GM21737 (cell line): ENCODE data around the gene ART5.
"Not testable (repeated sequence)": the region's sequence is repeated elsewhere in the genome, so short reads cannot be mapped to it uniquely, and the experiment has no call there.

Experiments used
- ATAC-seq: cut with Tn5 transposase; IDR thresholded peaks from one replicate; pipeline ENCODE4 v1.9.1; 2021; ENCODE audit warnings: mild to moderate bottlenecking, moderate library complexity; ENCODE audit not compliant: unreplicated experiment

The ART5 gene

DNA sequence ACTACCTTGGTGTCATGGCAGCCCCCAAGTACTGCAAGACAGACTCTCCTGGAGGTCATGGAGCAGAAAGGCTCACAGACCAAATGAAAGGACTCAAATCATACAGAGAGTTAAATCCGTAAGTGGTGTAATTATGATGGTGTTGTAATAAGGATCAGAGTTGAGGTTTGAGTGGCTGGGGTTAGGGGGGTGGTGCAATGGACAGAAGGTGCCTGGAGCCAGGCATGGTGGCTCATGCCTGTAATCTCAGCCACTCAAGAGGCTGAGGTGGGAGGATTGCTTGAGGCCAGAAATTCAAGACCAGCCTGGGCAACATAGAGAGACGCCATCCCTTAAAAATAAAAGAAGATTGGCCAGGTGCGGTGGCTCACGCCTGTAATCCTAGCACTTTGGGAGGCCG is 18.7 kb downstream of the ART5 start:
- ATAC-seq: no peak

DNA sequence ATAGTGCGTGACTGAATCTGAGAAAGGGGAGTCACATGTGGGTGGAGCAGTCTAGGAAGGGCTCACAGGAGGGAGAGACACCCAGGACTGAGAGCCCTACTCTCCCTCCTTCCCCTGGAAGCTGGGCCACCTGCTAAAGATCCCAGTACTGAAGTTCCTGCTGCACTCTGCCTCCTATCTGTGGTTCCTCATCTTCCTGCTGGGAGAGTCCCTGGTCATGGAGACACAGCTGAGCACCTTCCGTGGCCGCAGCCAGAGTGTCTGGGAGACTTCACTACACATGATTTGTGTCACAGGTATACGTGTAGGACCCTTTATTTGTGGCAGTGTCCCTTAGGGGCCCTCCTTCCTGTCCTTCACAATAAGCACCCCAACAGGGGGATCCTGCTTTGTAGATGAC is 19.3 kb downstream of the ART5 start:
- ATAC-seq: no peak

DNA sequence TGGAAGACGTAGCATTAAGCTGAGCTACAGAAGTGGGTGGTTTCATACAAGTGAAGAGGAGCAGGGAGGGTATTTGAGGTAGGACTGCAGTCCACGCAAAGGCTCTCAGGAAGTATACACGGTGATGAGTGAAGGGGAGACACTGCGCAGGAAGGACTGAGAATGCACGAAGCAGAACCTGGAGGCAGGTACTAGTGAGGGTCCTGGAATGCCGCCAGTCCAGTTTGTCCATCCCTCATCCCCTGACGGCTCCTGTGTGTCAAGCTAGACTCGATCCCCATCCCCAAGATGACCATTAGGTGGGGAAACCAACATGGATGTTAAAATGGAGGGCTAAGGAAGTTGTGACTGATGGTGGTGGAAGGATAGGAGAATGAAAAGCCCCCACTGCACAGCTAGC is 23.8 kb downstream of the ART5 start:
- no peak for ATAC-seq

DNA sequence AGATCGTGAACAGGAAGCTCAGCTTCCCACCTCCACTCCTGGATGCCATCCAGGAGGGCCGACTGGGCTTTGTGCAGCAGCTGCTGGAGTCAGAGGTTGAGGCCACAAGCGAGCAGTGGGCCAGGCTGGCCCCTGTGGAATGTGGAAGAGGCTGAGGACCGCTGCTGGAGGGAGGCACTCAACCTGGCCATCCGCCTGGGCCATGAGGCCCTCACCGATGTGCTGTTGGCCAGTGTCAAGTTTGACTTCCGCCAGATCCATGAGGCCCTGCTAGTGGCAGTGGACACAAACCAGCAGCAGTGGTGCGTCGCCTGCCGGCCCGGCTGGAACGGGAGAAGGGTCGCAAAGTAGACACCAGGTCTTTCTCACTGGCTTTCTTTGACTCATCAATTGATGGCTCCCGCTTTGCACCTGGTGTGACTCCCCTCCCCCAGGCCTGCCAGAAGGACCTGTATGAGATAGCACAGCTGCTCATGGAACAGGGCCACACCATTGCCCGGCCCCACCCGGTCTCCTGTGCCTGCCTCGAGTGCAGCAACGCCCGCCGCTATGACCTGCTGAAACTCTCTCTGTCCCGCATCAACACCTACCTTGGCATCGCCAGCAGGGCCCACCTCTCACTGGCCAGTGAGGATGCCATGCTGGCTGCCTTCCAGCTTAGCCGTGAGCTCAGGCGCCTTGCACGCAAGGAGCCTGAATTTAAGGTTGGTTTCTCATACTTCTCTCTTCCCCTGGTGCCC is 24.9 kb downstream of the ART5 start:
- no peak for ATAC-seq

DNA sequence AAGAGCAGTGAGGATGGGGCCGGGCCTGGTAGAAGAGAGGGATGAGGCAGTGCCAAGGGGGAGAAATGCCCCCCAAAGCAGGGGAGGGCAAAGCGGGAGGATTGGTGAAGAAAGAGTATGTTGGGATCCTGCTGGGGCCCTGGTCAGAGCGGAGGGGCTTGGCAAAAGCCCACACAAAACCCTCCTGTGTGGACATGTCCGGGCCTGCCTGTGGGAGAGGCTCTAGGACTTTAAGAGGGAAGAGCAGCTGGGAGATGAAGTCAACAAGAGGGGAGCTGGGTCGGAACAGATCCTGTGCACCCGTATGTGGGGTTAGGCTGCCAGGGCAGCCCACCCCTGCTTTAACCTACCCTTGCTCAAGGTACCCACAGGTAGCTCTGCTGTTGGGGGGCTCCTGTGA is 25.8 kb downstream of the ART5 start:
- ATAC-seq: no peak

DNA sequence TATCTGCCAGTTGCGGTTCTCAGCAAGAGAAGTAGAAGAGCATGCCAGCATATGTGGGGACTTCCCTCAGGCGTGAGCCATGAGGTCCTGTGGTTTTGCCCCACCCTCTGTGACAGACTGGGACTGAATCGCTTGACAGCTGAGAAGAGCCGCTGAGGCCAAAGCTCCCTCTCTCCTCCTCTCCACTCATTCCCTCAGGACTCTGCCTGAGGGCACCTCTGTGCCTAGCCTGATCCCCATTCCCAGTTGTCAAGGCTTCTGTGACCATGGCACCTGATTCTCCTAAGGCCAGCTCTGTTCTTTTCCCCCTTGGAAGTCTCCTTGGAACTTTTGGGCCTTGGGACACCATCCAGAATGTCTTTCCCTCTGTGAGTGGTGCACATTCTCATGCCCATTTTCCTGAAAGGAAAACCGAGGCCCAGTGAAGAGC is 27.0 kb downstream of the ART5 start:
- no peak for ATAC-seq

DNA sequence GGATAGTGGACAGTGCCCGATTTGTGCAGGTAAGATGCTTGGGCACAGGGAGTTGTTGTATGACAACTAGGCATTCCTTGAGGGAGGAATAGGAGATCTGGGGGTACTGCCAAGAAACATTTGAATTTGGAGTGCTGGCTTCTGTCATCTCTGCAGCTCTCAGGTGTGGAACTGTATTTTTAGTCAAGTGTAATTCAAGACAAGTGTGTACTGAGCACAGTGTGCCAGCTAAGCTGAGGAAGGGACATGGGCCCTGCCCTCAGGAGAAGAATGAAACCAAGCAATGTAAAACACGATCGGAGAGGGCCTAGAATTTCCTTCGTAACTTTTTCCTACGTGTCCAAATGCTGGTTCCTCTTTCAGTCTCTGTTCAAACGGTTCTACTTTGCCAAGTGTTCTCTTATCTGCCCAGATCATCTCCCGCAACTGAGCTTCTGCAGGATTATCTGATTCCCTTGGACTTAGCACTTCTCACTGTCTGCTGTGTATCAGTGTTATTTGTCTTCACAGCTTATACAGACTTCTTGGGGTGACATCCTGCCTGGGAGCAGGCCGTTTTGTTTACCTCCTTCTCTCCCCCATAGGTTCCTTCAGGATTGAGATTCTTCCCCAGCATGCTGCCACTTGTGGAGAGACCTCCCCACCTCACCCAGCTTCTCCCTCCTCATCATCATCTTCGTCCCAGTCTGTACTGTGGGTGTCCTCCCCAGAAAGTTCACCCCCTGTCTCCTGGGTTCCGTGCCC is 27.6 kb downstream of the ART5 start:
- ATAC-seq: no peak

DNA sequence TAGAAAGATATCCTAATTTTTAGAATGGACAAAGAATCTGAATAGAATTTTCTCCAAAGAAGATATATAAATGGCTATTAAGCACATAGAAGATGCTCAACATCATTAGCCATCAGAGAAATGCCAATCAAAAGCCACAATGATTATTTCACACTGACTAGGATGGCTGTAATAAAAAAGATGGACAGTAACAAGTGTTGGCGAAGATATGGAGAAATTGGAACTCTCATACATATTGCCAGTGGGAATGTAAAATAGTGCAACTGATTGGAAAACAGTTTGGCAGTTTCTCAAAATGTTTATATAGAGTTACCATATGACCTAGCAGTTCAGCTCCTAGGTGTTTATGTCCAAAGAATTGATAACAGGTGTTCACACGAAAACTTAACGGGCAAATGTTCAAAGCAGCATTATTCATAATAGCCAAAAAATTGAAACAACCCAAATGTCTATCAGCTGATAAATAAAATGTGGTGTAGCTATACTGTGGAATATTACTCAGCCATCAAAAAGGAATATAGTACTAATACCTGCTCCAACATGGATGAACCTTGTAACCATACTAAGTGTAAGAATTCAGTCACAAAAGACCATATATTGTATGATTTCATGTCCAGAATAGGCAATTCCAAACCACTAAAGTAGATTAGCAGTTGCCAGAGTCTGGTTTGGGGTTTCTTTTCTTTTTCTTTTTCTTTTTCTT is 29.7 kb downstream of the ART5 start:
- no peak for ATAC-seq

DNA sequence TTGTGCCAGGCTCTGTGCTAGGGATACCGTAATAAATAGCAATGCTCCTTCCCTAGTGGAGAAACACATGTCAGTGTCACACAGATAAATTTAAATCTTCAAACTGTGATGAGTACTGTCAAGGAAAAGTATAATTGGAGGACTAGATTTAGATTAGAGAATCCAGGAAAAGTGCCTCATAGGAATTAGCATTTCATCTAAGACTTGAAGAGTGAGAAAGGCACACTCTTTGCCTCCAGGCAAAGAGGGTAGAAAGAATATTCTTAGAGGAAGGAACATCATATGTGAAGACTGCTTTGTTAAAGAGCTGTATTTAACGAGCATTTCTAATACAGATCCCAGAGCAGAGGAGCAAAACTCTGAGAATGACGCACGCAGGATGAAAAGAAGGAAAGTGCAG is 30.9 kb downstream of the ART5 start:
- ATAC-seq: no peak

DNA sequence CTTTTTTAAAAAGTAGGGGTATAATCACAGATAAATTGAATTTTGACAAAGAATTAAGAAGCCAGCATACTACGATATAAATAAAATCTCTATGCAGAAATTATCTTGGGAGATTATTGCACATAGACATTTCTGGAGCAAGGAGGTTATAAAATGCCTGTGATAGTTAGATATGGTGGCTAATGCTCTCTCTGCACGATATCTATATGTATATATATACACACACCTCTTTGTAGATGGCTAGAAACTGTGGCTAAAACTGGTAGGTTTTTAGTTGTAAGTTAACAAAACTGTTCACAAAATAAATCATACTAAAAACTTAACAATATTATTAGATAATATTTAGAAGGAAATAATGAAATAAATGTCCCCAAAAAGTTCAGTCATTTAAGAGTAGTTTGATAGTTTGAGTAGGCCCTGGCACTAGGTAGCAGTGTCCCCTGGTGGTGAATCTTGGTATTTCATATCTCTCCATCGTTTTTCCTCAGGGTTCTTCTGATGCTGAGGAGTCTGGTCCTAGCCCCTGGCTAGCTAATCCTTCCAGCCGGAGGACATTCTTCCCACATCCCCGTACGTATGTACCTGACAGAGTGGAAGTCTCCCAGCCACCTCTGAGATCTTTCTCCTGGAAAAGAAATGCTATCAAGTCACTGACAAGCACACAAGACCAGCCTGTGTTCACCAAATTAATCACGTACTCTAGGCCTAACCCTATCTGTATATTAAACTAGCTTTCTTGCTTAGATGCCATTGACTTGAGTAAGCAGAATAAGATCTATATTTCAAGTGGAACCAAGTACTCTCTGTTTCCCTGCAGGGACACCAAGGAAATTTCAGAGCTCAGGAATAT is 32.2 kb downstream of the ART5 start:
- ATAC-seq: no peak

DNA sequence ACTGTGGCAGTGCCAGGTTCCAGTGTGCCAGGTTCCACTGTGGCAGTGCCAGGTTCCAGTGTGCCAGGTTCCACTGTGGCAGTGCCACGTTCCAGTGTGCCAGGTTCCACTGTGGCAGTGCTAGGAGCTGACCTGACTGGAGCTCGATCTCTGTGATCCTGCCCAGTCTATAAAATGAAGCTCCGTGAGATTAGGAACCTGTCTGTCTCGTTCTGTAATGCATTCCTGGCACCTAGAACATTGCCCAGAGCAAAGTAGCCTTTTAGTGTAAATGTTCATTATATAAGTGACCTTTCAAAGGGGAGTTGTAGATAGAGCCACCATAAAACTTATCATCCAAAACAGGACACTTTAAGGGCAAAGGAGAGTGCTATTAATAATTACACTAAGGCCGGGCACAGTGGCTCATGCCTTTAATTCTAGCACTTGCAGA is 36.0 kb downstream of the ART5 start:
- ATAC-seq: no peak

DNA sequence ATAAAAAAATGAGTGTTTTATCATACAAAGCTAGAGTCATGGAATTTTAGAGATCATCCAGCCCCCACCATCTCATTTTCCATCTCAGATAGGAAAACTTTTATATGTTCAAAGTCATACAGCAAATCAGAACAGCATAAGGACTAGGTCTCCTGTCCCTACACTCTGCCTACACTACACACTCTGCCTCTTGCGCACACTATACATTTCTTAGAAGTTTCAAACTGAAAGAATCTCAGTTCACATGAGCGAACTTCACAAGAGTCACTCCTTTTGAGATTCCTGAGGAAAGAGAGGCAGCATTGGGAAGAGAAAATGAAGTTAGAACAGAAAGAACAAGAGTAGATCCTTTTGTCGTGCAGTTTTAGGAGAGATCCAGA is 36.5 kb downstream of the ART5 start:
- no peak for ATAC-seq

DNA sequence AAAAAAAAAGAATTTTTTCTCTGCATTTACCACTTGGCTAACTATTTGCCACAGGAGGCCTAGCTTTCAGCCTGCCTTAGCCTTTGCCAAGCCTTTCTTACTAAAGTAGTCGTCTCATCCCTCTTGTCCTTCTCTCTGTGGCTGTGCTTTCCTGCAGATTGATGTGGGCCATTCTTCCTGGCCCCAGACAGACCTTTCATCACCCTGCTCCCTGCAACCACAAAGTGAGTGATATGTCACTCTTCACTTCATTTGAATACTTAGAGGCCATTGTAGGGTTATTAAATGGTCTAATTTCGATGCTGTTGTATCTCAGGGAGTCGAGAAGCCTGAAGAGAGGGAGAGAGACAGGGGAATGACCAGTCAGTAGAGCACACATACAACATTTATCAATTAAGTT is 37.6 kb downstream of the ART5 start:
- ATAC-seq: no peak

DNA sequence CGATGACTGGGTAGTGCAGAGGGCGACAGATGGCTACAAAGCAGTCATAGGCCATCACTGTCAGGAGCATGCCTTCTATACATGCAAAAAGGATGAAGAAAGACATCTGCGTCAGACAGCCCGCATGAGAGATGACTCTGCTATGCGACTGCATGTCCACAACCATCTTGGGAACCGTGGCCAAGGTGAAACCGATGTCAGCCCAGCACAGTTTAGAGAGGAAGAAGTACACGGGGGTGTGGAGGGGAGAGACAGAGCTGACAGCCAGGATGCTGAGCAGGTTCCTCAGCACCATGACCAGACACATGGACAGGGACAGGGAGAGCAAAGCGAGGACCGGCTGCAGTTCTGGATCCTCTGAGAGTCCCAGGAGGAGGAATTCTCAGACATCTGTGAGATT is 41.6 kb downstream of the ART5 start:
- not testable (repeated sequence) for ATAC-seq

DNA sequence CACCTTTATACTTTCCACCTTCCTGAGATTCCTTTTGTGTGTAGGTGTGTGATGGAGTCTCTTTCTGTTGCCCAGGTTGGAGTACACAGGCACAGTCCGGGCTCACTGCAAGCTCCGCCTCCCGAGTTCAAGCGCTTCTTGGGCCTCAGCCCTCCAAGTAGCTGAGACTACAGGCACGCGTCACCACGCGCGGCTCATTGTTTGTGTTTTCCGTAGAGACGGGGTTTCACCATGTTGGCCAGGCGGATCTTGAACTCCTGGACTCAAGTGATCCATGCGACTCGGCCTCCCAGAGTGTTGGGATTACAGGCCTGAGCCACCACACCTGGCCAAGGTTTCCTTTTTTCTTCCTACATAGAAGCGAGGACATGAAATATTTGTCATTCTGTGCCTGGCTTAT is 44.0 kb downstream of the ART5 start:
- ATAC-seq: not testable (repeated sequence)

DNA sequence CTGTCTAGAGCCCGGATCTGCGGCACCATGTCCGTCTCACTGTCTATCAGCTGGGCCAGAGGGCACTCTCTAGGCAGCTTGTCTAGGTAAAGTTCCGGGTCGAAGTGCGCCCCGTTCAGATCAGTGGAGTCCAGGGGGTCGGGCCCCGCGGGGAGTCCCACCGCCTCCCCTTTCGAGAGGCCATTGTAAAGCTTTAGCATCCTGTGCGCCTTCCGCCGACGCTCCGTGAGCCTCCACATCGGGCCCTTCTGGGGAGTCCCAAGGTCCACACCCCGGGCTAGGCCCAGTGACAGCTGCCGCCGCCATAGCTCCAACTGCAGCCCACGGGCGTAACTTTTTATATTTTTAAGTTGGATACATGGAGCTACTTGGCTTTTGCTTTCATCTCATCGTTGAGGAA is 50.5 kb downstream of the ART5 start:
- not testable (repeated sequence) for ATAC-seq

DNA sequence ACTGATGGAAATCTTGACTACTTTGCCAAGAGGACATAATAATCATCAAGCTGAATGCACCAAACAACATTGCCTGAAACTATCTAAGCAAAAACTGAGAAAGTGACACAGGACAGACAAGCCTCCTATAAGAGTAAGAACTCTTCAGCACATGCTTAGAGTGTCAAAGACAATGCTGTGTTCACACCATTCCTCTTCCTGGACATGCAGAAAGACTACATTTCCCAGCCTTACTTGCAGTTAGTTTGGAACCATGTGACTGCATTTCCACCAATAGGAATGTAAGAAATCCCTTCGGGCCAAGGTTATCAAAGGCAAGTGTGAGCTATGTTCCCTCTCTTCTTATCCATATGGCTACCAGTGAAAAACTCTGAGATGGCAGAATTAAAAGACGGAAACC is 51.6 kb downstream of the ART5 start:
- ATAC-seq: not testable (repeated sequence)

DNA sequence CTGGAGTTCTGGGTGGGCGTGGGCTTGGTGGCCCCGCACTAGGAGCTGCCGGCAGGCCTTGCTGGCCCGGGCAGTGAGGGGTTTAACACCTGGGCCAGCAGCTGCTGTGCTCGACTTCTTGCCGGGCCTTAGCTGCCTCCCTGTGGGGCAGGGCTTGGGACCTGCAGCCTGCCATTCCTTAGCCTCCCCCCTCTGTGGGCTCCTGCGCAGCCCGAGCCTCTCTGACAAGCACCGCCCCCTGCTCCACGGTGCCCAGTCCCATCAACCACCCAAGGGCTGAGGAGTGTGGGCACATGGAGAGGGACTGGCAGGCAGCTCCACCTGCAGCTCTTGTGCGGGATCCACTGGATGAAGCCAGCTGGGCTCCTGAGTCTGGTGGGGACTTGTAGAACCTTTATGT is 53.0 kb downstream of the ART5 start:
- ATAC-seq: not testable (repeated sequence)
